Medulla oblongata (tissue), 1 donor: Measurements from ENCODE around the gene ABCA9.
"Not testable (repeated sequence)": the region's sequence is repeated elsewhere in the genome, so short reads cannot be mapped to it uniquely, and the experiment has no call there.

Experiments
- DNase-seq: peaks from one replicate; pipeline ENCODE4 v3.0.0-alpha.2; 2015; ENCODE audit errors: extremely low spot score

The ABCA9 gene

GRCh38 chr17:68955181-68955841 lies 105.4 kb downstream of the ABCA9 start, which contains the start of gene ABCA8:
Gene ABCA8, minus strand, starts transcription at chr17:68955392. Its CDS starts 13,358 bp downstream, at chr17:68942034.
- DNase-seq = peak; percentile 93

DNA sequence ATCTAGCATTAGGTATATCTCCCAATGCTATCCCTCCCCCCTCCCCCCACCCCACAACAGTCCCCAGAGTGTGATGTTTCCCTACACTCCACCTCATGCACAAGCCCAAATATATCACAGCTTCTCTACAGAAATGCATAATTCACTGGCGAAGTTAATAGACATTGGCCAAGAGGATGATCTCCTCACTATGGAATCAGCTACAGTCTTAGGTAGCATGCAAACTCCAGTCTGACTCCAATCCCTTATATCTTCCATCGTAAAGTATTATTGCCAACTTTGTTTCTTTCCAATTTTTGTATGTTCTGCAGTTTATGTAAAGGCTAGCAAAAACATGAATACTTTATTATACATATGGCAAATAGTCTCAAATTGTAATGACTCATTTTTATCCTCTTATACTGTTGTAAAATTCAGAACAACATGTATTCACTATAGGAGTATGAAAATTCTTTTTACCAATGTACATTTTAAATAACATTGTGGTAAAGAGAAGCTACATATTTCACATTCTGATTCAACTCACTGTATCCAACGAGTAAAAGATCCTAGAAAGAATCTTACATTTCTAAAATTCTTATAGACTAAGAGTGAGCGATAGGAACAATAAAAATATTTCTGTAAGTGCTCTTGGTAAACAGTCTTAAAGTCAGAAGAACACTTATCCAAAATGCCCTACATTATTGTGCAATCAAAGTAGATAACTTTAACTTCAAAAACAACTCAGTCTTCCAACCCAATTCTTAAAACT lies 106.4 kb downstream of the ABCA9 start:
- DNase-seq = no peak

DNA sequence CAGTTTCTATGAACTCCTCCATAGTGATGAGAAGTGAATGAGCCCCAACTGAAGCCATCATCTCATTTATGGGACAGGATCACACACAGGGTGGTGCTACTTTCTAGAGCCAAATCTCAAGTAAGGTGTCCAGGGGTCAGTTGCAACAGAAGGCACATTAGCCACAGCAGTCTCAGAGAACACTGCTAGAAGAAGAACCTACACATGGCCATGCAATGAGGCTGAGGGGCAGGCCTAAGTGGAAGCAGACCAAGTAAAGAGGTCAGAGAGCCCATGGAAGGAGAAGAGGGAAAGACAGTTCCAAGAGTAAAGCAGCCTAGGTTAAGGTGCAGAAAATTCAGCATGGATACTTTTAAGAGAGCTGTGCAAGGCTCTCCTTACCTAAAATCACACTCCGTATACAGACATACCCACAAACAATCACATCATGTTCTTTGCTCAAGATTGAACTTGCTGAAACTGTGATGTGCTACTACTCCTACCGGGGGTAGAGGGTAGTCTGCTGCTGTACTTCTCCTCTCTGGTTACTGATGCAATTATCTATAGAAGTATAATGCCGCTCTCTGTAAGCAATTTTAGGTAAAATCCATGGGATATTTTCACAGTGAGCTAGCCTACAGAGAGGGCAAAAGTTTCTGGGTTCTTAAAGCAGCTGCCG lies 107.3 kb downstream of the ABCA9 start:
- DNase-seq = no peak

- no peak for DNase-seq
Observed at GRCh38 chr17:68950725-68951124, 110.0 kb downstream of the ABCA9 start.

GRCh38 chr17:68947868-68948267 lies 112.9 kb downstream of the ABCA9 start:
- DNase-seq = not testable (repeated sequence)

DNA sequence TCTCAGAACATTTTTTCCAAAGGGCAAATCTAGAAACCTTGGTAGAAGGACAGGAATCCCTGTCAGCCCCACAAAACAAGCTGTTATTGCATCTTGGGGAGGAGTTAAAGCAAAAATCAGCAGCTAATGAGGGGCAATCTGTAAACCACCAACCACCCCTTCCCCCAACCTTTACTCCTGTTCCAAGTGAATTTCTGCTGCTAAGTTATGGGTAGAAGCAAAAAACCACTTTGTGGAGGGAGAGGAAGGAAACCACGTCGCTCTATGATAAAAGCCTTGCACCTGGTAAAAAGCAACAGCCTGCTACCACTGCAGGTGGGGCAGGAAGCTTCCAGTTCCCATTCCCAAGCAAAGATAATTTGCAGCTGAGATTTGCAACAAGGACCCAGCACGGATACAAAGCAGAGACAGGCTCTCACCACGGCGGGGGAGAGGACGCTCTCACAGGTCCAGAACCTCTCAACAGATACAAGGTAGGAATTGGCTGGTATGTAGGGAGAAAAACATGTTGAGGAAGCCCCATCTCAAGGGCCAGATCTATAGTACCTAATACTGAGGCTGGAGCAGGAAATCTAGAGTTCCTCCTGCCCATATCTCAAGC lies 116.2 kb downstream of the ABCA9 start:
- no peak for DNase-seq

DNA sequence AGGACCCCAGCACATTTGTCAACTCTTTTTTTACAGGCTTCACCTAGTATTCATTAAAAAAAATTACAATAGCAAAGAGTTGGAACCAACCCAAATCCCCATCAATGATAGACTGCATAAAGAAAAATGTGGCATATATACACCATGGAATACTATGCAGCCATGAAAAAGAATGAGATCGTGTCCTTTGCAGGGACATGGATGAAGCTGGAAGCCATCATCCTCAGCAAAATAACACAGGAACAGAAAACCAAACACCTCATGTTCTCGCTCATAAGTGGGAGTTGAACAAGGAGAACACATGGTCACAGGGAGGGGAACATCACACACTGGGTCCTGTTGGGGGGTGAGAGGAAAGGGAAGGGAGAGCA lies 116.9 kb downstream of the ABCA9 start:
- DNase-seq = not testable (repeated sequence)

- no peak for DNase-seq
Observed at GRCh38 chr17:68943123-68943811, 117.5 kb downstream of the ABCA9 start.

DNA sequence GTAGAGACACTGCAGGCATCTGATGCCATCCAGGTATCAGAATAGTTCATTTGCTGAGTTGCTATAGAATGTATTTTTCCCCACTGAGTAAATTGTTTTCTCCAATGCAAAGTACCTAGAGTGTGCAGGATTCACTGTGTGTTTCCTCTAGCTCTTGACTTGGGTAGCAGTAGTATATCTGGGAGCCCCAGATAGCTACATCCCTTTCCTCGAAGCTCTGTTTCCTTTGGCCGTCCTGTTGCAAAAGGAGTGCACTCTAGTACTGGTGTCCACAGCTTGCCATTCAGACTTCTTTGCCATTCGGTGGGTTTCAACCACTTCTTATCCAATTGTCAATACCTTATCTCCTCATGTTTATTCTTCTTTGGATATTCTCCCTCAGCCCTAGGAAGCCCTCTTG lies 118.3 kb downstream of the ABCA9 start:
- DNase-seq = no peak

- DNase-seq = no peak
Observed at GRCh38 chr17:68941761-68942160, 119.0 kb downstream of the ABCA9 start.

- DNase-seq = no peak
Observed at GRCh38 chr17:68939195-68939594, 121.5 kb downstream of the ABCA9 start.

DNA sequence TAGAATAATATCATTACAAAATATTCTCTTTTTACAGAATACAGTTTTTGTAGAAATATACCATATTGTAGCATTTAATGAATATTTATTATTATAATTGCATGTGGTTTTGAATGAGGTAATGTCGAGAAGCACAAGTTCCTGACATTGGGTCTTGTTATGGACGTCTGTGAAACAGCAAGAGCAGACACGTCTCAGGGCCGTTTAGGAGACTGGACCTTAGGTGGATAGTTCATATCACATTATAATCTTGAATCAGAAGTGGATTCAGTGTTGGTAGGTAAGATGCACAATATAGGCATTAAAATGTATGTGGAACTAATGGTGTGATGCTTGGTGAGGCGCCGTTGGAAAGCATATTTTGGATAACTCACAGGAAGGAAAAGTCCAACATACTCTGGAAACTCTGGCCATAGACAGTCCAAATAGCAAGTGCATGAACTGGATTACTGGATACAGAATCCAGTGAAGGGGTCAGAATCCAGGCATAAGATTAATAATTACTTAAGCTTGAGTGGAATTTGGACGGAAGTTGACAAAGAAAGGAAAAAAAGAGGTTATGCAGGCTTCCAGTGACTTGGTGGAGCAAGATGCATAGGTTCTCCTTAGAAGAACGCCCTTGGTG lies 122.7 kb downstream of the ABCA9 start:
- DNase-seq = no peak

- no peak for DNase-seq
Observed at GRCh38 chr17:68927516-68927915, 133.2 kb downstream of the ABCA9 start.

DNA sequence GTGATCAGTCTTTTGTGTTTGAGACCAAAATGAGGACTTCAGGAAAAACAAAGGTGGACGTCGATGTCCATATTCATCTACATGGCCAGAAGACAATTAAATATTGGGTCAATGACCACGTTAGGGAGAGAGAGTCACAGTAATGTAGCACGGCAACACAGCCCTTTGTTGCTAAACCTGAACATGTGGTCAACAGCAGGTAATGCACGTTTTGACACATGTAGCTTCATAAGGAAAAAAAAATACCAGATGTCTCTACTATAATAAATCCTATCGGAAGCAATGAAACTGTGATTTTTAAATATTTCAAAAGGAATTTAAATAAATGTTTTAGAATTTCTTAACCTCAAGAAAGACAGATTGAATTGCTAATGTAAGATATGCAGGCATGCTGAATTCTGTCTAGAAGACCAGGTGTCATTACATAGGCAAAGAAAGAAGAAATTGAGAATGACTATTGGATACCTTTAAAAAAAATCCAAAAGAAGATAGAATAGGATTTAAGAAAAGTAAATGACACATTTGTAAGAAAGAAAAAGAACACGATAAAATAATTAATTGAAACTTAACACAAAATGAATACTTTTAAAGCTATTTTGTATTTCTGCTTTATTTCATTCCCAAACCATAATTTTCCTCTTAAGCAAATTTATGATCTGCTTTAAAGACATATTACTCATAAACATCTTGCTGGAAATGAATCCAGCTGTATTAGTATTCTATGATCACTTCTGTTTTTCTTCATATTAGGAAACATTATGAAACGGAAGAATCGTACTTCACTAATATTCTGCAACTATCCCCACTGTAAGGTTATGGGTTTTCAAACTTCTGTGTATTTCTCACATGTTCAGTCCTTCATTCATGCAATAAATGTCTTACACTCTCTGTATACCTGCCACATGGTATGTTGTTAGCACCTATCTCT lies 135.7 kb downstream of the ABCA9 start:
- DNase-seq = no peak
